HCT116 (cell line): Measurements from ENCODE around the gene RSAD2. TPM values are rescaled to one million over a fixed set of nuclear protein-coding genes. Genes with fewer than 3 reads are reported as not detected.

Experiments
- ATAC-seq: fragments of 200-7000 bp; cut with Tn5 transposase; 2 replicates; pipeline ENCODE4 v1.9.1; 2020; ENCODE audit warnings: mild to moderate bottlenecking, moderate library complexity
- BruUV-seq: library from RNA; stranded (reverse); fragments of 400-500 nt; replicated peaks from 2 replicates; lab custom pipeline; 2021; lab: Mats Ljungman, UMichigan
- CTCF ChIA-PET: fragments of 300-600 bp; sonication (Branson Sonifier 250); formaldehyde crosslinking; loops from one replicate; lab custom pipeline; 2021; ENCODE audit warnings: antibody characterized with exemption; lab: Charles Lee
- POLR2A ChIA-PET: fragments of 300-600, 350-600 bp; sonication (Branson Sonifier 250); formaldehyde crosslinking; loops from one replicate; lab custom pipeline; 2021; ENCODE audit warnings: antibody characterized with exemption; lab: Charles Lee
- RAD21 ChIA-PET, 2 experiments: fragments of 300-600 bp; sonication (Branson Sonifier 250); formaldehyde crosslinking; loops; one replicate each; lab custom pipeline; 2023; ENCODE audit warnings: low total read pairs in 2 of 2; ENCODE audit not compliant: uncharacterized antibody in 2 of 2, unreplicated experiment in 2 of 2, low non-redundant PET in 1 of 2; lab: Charles Lee
- DNase-seq: peaks from one replicate; pipeline ENCODE4 v3.0.0-alpha.2; 2010; ENCODE audit warnings: low read depth, low spot score
- H2AFZ ChIP-seq: fragments of 200-600 bp; shearing (Covaris generic), sonication (generic); 2 replicates; pipeline ENCODE4 v1.6.1; 2017; ENCODE audit warnings: low read depth, mixed run types, mixed read lengths, antibody characterized with exemption, low read length; ENCODE audit not compliant: poor library complexity, severe bottlenecking
- H3K27ac ChIP-seq: 2 replicates; pipeline ENCODE4 v1.5.1; 2012; ENCODE audit warnings: low read depth, low read length
- H3K27me3 ChIP-seq: fragments of 200-600 bp; sonication (generic); 2 replicates; pipeline ENCODE4 v1.6.1; 2016; ENCODE audit warnings: mixed run types, low read length, mixed read lengths; ENCODE audit not compliant: insufficient read depth
- H3K36me3 ChIP-seq, 2 experiments: fragments of 200-500 bp in 1 of 2; fragments of 200-600 bp in 1 of 2; sonication (Bioruptor generic) in 1 of 2; sonication (generic) in 1 of 2; 2 replicates each; pipeline versions ENCODE4 v1.5.1 to v1.6.1; 2014 to 2016; ENCODE audit warnings: low read length in 2 of 2, inconsistent platforms in 1 of 2, mixed read lengths in 1 of 2, mixed run types in 1 of 2; ENCODE audit not compliant: insufficient read depth in 2 of 2, control insufficient read depth in 1 of 2
- H3K4me1 ChIP-seq, 2 experiments: fragments of 200-600 bp in 1 of 2; sonication (generic) in 1 of 2; 2 replicates each; pipeline versions ENCODE4 v1.5.1 to v1.6.1; 2012 to 2017; ENCODE audit warnings: low read length in 2 of 2, inconsistent platforms in 1 of 2, mild to moderate bottlenecking in 1 of 2, mixed read lengths in 1 of 2, mixed run types in 1 of 2, moderate library complexity in 1 of 2; ENCODE audit not compliant: insufficient read depth in 2 of 2, control insufficient read depth in 1 of 2
- H3K4me2 ChIP-seq: fragments of 200-600 bp; sonication (generic); 2 replicates; pipeline ENCODE4 v1.6.1; 2017; ENCODE audit warnings: mixed run types, low read length, mixed read lengths
- H3K4me3 ChIP-seq, 2 experiments: fragments of 200-600 bp in 1 of 2; sonication (generic) in 1 of 2; replicated peaks in 1 of 2; 2 replicates each; pipeline ENCODE4 v1.5.1; 2011 to 2016; ENCODE audit warnings: low read length in 2 of 2, control low read depth in 1 of 2, low read depth in 1 of 2, mild to moderate bottlenecking in 1 of 2, mixed read lengths in 1 of 2, mixed run types in 1 of 2
- H3K79me2 ChIP-seq: fragments of 200-600 bp; sonication (generic); 2 replicates; pipeline ENCODE4 v1.6.1; 2017; ENCODE audit warnings: mild to moderate bottlenecking, mixed run types, low read length, moderate library complexity, mixed read lengths; ENCODE audit not compliant: insufficient read depth
- H3K9ac ChIP-seq: fragments of 200-600 bp; sonication (generic); 2 replicates; pipeline ENCODE4 v1.6.1; 2016; ENCODE audit warnings: low read length, mixed read lengths
- H3K9me2 ChIP-seq: fragments of 200-600 bp; sonication (generic), shearing (Covaris generic); 2 replicates; pipeline ENCODE4 v1.6.1; 2017; ENCODE audit warnings: mixed run types, mild to moderate bottlenecking, moderate library complexity; ENCODE audit not compliant: insufficient read depth
- H3K9me3 ChIP-seq, 2 experiments: fragments of 200-500 bp in 1 of 2; fragments of 200-600 bp in 1 of 2; sonication (Bioruptor generic) in 1 of 2; sonication (generic) in 1 of 2; 2 replicates each; pipeline ENCODE4 v1.6.1; 2014 to 2017; ENCODE audit warnings: low read length in 2 of 2, mixed read lengths in 2 of 2, inconsistent platforms in 1 of 2, low read depth in 1 of 2, mild to moderate bottlenecking in 1 of 2, mixed run types in 1 of 2, moderate library complexity in 1 of 2; ENCODE audit not compliant: control insufficient read depth in 1 of 2, insufficient read depth in 1 of 2
- H4K20me1 ChIP-seq: fragments of 200-600 bp; sonication (generic), shearing (Covaris generic); 2 replicates; pipeline ENCODE4 v1.6.1; 2017; ENCODE audit warnings: mixed run types, mild to moderate bottlenecking, moderate library complexity; ENCODE audit not compliant: insufficient read depth
- ATF3 ChIP-seq: IDR thresholded peaks from 2 replicates; pipeline ENCODE4 v1.6.1; 2012
- CEBPB ChIP-seq: IDR thresholded peaks from 2 replicates; pipeline ENCODE4 v1.6.1; 2012; ENCODE audit warnings: low read depth
- EGR1 ChIP-seq: IDR thresholded peaks from 2 replicates; pipeline ENCODE4 v1.6.1; 2012; ENCODE audit warnings: low read depth
- EZH2 ChIP-seq: fragments of 200-600 bp; sonication (generic); IDR thresholded peaks from 2 replicates; pipeline ENCODE4 v1.6.1; 2017; ENCODE audit warnings: antibody characterized with exemption, mixed run types
- RAD21 ChIP-seq: IDR thresholded peaks from 2 replicates; pipeline ENCODE4 v1.6.1; 2012; ENCODE audit warnings: low read depth, mild to moderate bottlenecking
- SP1 ChIP-seq: IDR thresholded peaks from 2 replicates; pipeline ENCODE4 v1.6.1; 2012; ENCODE audit warnings: low read depth
- SRF ChIP-seq: IDR thresholded peaks from 2 replicates; pipeline ENCODE4 v1.6.1; 2012; ENCODE audit warnings: low read depth
- YY1 ChIP-seq: IDR thresholded peaks from 2 replicates; pipeline ENCODE4 v1.6.1; 2011; ENCODE audit warnings: low read length, low read depth, moderate library complexity, mild to moderate bottlenecking; ENCODE audit not compliant: insufficient replicate concordance; ENCODE audit errors: extremely low read depth
- ZFX ChIP-seq: fragments of 450-650 bp; IDR thresholded peaks from 2 replicates; pipeline ENCODE4 v1.6.1; 2017
- intact Hi-C: fragments of 100-400 bp; cut with micrococcal nuclease; formaldehyde crosslinking; loops from 2 replicates; pipeline ENCODE4 v1.10.0; 2022
- total RNA-seq: library from RNA; stranded (reverse); gene quantifications from one replicate; pipeline ENCODE4 v1.2.1, GENCODE V29; 2021; ENCODE audit not compliant: unreplicated experiment
- TF ChIP-seq, protein P1 (sequence below), 3 experiments: fragments of 200-600 bp in 1 of 3; sonication (generic) in 1 of 3; IDR thresholded peaks in 2 of 3; conservative IDR thresholded peaks in 1 of 3; 2 replicates each; pipeline ENCODE4 v1.5.1; 2012 to 2017; ENCODE audit warnings: low read depth in 2 of 3, low read length in 2 of 3, antibody characterized with exemption in 1 of 3, borderline replicate concordance in 1 of 3, control low read depth in 1 of 3, mild to moderate bottlenecking in 1 of 3, mixed read lengths in 1 of 3, mixed run types in 1 of 3, moderate library complexity in 1 of 3; ENCODE audit not compliant: insufficient read depth in 1 of 3
- TF ChIP-seq, protein P2 (sequence below): IDR thresholded peaks from 2 replicates; pipeline ENCODE4 v1.6.1; 2012; ENCODE audit warnings: low read depth

Gene RSAD2
- total RNA-seq, 1 experiment from 2014 or later = not detected

DNA sequence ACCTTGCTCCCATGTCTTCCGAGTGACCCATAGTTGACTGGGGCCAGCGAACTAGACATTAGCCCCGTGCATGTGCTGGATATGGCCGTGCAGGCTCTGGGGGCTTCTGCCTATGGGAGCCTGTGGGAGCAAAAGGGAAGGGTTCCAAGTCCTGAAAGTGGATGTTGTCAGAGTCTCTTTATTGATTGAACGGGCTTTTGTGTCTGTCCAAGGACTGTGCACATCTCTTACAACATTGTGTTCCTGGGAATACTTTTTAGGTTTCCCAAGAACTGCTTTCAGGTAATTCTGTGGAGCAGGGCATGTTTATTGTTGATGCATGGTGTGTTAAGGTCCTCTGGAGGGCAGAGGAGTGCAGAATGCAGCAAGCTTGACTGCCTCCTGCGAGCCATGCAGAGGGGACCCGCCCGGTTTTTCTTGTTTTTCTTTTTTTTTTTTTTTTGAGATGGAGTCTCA lies 44.7 kb downstream of the RSAD2 start:
- Histone ChIP-seq H3K36me3 (no peaks in the 10 kb centered on the region), H3K9me3 (no peaks in the 10 kb centered on the region), H3K79me2 (peaks cover 3% of the 10 kb centered on the region), H3K27ac (no peak overlapping the region), H3K9ac (no peak overlapping the region), H3K27me3 (no peaks in the 10 kb centered on the region), H2AFZ (no peak overlapping the region), H4K20me1 (no peaks in the 10 kb centered on the region), H3K4me3 (no peak overlapping the region), H3K4me2 (no peak overlapping the region), H3K4me1 (peaks cover 7 to 17% of the 10 kb centered on the region in 2 experiments; a peak in 3 of 4 replicates), H3K9me2 (no peaks in the 10 kb centered on the region)
- BruUV-seq = no TSS peak
- ChIA-PET RAD21 (no interaction called here), POLR2A (no interaction called here), CTCF (no interaction called here)
- no peak for TF ChIP-seq CEBPB
- peak; percentile 35; the same call in 1 of the 2 replicates for TF ChIP-seq RAD21
- TF ChIP-seq YY1 = no peak
- TF ChIP-seq, protein P1, sequence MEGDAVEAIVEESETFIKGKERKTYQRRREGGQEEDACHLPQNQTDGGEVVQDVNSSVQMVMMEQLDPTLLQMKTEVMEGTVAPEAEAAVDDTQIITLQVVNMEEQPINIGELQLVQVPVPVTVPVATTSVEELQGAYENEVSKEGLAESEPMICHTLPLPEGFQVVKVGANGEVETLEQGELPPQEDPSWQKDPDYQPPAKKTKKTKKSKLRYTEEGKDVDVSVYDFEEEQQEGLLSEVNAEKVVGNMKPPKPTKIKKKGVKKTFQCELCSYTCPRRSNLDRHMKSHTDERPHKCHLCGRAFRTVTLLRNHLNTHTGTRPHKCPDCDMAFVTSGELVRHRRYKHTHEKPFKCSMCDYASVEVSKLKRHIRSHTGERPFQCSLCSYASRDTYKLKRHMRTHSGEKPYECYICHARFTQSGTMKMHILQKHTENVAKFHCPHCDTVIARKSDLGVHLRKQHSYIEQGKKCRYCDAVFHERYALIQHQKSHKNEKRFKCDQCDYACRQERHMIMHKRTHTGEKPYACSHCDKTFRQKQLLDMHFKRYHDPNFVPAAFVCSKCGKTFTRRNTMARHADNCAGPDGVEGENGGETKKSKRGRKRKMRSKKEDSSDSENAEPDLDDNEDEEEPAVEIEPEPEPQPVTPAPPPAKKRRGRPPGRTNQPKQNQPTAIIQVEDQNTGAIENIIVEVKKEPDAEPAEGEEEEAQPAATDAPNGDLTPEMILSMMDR (IDR thresholded peaks at IDR 0.05 in 2 of 3, conservative IDR thresholded peaks at IDR 0.05 in 1 of 3; ENCODE audit: borderline replicate concordance in 1 of 3, insufficient read depth in 1 of 3, low read depth in 2 of 3, low read length in 2 of 3) = peak in 2 of 3 experiments; percentile 5 to 7; a peak in 2 of 6 replicates
- intact Hi-C loops = no loop called here
- peak; percentile 38; the same call in 1 of the 2 replicates for ATAC-seq
- no peak for DNase-seq

DNA sequence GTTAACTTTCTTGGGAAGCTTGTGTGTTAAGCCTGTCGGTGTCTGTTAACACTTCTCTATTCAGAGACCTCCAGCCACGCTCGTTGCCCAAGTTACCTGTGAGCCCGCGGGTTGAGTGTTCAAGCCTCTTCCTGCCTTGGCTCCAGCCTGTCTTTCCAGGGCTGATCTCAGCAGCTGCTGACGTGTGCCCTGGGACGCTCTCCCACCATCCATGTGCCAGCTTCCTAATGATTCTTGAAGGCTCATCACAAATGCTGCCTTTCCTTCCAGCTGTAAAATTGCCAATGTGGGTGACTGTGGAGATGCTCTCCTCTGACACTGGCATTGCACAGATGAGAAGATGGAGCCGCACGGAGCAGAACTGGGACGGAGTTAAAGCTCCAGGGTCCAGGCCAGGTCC lies 45.7 kb downstream of the RSAD2 start:
- no TSS peak for BruUV-seq
- Histone ChIP-seq H3K27me3 (no peaks in the 10 kb centered on the region), H3K9ac (no peak overlapping the region), H3K4me2 (no peak overlapping the region), H4K20me1 (no peaks in the 10 kb centered on the region), H3K4me3 (no peak overlapping the region), H3K27ac (no peak overlapping the region), H3K36me3 (no peaks in the 10 kb centered on the region), H2AFZ (no peak overlapping the region), H3K4me1 (peaks cover 3 to 11% of the 10 kb centered on the region in 2 experiments; a peak in 3 of 4 replicates), H3K79me2 (peaks cover 3% of the 10 kb centered on the region), H3K9me3 (no peaks in the 10 kb centered on the region), H3K9me2 (no peaks in the 10 kb centered on the region)
- ChIA-PET POLR2A (no interaction called here), RAD21 (no interaction called here), CTCF (no interaction called here)
- ATAC-seq (no peak), DNase-seq (no peak)
- intact Hi-C loops = no loop called here
- TF ChIP-seq EZH2 = no peak
- no peak for TF ChIP-seq ATF3
- TF ChIP-seq SP1 = no peak
- TF ChIP-seq ZFX = no peak
- TF ChIP-seq, protein P1 (IDR thresholded peaks at IDR 0.05 in 2 of 3, conservative IDR thresholded peaks at IDR 0.05 in 1 of 3; ENCODE audit: borderline replicate concordance in 1 of 3, insufficient read depth in 1 of 3, low read depth in 2 of 3, low read length in 2 of 3) = no peak
- TF ChIP-seq EGR1 = no peak
- TF ChIP-seq, protein P2, sequence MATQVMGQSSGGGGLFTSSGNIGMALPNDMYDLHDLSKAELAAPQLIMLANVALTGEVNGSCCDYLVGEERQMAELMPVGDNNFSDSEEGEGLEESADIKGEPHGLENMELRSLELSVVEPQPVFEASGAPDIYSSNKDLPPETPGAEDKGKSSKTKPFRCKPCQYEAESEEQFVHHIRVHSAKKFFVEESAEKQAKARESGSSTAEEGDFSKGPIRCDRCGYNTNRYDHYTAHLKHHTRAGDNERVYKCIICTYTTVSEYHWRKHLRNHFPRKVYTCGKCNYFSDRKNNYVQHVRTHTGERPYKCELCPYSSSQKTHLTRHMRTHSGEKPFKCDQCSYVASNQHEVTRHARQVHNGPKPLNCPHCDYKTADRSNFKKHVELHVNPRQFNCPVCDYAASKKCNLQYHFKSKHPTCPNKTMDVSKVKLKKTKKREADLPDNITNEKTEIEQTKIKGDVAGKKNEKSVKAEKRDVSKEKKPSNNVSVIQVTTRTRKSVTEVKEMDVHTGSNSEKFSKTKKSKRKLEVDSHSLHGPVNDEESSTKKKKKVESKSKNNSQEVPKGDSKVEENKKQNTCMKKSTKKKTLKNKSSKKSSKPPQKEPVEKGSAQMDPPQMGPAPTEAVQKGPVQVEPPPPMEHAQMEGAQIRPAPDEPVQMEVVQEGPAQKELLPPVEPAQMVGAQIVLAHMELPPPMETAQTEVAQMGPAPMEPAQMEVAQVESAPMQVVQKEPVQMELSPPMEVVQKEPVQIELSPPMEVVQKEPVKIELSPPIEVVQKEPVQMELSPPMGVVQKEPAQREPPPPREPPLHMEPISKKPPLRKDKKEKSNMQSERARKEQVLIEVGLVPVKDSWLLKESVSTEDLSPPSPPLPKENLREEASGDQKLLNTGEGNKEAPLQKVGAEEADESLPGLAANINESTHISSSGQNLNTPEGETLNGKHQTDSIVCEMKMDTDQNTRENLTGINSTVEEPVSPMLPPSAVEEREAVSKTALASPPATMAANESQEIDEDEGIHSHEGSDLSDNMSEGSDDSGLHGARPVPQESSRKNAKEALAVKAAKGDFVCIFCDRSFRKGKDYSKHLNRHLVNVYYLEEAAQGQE = no peak
- TF ChIP-seq SRF = no peak
